ENCODE results near the gene CAPN10.

CAPN10 gene

DNA sequence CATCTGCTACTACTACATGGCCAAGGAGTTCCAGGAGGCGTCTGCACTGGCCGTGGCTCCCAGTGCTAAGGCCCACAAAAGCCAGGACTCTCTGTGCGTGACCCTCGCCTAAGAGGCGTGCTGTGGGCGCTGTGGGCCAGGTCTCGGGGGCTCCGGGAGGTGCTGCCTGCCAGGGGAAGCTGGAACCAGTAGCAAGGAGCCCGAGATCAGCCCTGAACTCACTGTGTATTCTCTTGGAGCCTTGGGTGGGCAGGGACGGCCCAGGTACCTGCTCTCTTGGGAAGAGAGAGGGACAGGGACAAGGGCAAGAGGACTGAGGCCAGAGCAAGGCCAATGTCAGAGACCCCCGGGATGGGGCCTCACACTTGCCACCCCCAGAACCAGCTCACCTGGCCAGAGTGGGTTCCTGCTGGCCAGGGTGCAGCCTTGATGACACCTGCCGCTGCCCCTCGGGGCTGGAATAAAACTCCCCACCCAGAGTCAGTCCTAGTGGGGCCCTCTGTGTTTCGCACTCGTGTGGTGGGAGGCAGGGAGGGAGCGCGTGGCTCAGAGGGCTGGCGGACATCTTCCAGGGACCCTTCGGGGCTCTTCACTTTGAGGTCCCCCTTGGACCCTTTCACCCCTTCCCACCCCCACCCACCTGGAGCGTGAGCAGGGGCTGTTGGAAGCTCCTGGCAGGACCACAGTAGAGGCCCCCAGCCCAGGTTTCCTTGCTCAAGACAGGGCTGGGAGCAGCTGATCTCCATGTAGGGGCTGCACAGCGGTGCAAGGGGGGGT, 44.4 kb downstream of the CAPN10 start:
- TF ChIP-seq JUND (IDR thresholded peaks at IDR 0.05; ENCODE audit: low read depth), result no peak
- in situ Hi-C loops (cut with HindIII; ENCODE audit: low pct_unique_long_range_greater_than_20kb, low sequenced_read_pairs), result no loop called here
- DNase-seq (ENCODE audit: low read depth in 1 of 2, low spot score in 1 of 2), result no peak

DNA sequence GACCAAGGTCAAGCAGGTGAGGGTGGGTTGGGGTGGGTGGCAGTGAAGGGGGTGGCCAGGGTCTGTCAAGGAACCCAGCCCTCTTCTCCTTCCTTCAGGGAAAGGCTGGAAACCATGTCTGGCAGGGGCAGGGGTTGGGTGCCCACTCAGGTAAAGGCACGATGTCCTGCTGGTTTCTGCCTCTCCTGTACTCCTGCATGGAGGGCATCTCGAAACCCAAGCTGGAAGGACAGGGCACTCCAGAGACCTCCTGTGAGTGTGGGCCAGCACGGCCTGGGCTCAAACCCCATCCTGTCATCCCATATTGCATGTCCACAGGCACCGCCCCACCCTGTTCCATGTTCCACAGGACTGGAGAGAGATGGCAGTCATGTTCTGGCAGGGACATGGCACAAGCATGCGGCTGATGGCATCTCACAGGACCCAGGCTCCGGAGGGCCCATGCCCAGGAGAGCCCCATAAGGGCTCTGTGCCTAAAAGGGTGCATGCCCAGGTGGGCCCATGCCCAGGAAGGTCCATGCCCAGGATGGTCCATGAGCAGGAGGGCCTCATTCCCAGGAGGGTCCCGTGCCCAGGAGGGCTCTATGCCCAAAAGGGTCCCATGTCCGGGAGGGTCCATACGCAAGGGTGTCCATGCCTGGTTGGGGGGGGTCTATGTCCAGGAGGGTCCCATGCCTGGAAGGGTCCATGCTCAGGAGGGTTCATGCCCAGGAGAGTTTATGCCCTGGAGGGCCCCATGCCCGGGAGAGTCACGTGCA, 45.2 kb downstream of the CAPN10 start:
- no peak for TF ChIP-seq JUND (IDR thresholded peaks at IDR 0.05; ENCODE audit: low read depth)
- no peak for DNase-seq (ENCODE audit: low read depth in 1 of 2, low spot score in 1 of 2)
- in situ Hi-C loops (cut with HindIII; ENCODE audit: low pct_unique_long_range_greater_than_20kb, low sequenced_read_pairs), result no loop called here

GRCh38 chr2:240632306-240632721, 45.8 kb downstream of the CAPN10 start:
- in situ Hi-C loops (cut with HindIII; ENCODE audit: low pct_unique_long_range_greater_than_20kb, low sequenced_read_pairs), result no loop called here
- TF ChIP-seq JUND (IDR thresholded peaks at IDR 0.05; ENCODE audit: low read depth), result no peak
- no peak for DNase-seq (ENCODE audit: low read depth in 1 of 2, low spot score in 1 of 2)

- in situ Hi-C loops (cut with HindIII; ENCODE audit: low pct_unique_long_range_greater_than_20kb, low sequenced_read_pairs), result no loop called here
- TF ChIP-seq JUND (IDR thresholded peaks at IDR 0.05; ENCODE audit: low read depth), result no peak
- no peak for DNase-seq (ENCODE audit: low read depth in 1 of 2, low spot score in 1 of 2)
These were observed 48.8 kb downstream of the CAPN10 start for GRCh38 chr2:240635121-240635997.

DNA sequence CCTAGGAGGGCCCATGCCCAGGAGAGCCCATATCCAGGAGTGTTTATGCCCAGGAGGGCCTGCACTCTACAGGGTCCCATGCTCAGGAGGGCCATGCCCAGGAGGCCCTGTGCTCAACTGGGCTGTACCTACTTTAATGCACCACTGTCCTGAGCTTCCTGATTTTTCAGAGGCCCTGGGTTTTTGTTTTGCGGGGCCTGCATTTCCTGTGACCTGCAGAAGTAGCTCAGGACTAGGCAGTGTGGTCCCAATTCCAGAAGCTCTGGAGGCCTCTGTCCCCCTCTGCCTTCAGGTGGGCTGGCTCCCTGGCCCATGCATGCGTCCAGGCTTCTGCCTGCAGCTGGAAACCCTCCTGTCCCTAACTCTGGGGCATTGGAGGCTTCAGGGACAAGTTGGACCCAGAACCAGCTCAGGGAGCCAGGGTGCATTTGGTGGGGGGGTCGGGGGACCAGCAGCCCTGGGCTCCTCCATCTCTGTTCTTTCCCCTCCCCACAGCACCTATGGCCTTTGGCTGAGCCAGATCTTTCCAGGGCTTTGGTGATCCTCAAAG, 49.5 kb downstream of the CAPN10 start:
- no peak for TF ChIP-seq JUND (IDR thresholded peaks at IDR 0.05; ENCODE audit: low read depth)
- in situ Hi-C loops (cut with HindIII; ENCODE audit: low pct_unique_long_range_greater_than_20kb, low sequenced_read_pairs), result no loop called here
- no peak for DNase-seq (ENCODE audit: low read depth in 1 of 2, low spot score in 1 of 2)

GRCh38 chr2:240636563-240637115, 50.1 kb downstream of the CAPN10 start:
- DNase-seq (ENCODE audit: low read depth in 1 of 2, low spot score in 1 of 2), result no peak
- no peak for TF ChIP-seq JUND (IDR thresholded peaks at IDR 0.05; ENCODE audit: low read depth)
- in situ Hi-C loops (cut with HindIII; ENCODE audit: low pct_unique_long_range_greater_than_20kb, low sequenced_read_pairs), result no loop called here

GRCh38 chr2:240637116-240637900, 50.8 kb downstream of the CAPN10 start:
- no peak for DNase-seq (ENCODE audit: low read depth in 1 of 2, low spot score in 1 of 2)
- in situ Hi-C loops (cut with HindIII; ENCODE audit: low pct_unique_long_range_greater_than_20kb, low sequenced_read_pairs), result no loop called here
- no peak for TF ChIP-seq JUND (IDR thresholded peaks at IDR 0.05; ENCODE audit: low read depth)

- DNase-seq (ENCODE audit: low read depth in 1 of 2, low spot score in 1 of 2), result no peak
- TF ChIP-seq JUND (IDR thresholded peaks at IDR 0.05; ENCODE audit: low read depth), result no peak
- in situ Hi-C loops (cut with HindIII; ENCODE audit: low pct_unique_long_range_greater_than_20kb, low sequenced_read_pairs), result no loop called here
These were observed 51.4 kb downstream of the CAPN10 start for GRCh38 chr2:240637901-240638345.

GRCh38 chr2:240638512-240639160, 52.1 kb downstream of the CAPN10 start:
- no peak for DNase-seq (ENCODE audit: low read depth in 1 of 2, low spot score in 1 of 2)
- TF ChIP-seq JUND (IDR thresholded peaks at IDR 0.05; ENCODE audit: low read depth), result no peak
- in situ Hi-C loops (cut with HindIII; ENCODE audit: low pct_unique_long_range_greater_than_20kb, low sequenced_read_pairs), result no loop called here

GRCh38 chr2:240639566-240639965, 53.0 kb downstream of the CAPN10 start:
- in situ Hi-C loops (cut with HindIII; ENCODE audit: low pct_unique_long_range_greater_than_20kb, low sequenced_read_pairs), result no loop called here
- DNase-seq (ENCODE audit: low read depth in 1 of 2, low spot score in 1 of 2), result no peak

DNA sequence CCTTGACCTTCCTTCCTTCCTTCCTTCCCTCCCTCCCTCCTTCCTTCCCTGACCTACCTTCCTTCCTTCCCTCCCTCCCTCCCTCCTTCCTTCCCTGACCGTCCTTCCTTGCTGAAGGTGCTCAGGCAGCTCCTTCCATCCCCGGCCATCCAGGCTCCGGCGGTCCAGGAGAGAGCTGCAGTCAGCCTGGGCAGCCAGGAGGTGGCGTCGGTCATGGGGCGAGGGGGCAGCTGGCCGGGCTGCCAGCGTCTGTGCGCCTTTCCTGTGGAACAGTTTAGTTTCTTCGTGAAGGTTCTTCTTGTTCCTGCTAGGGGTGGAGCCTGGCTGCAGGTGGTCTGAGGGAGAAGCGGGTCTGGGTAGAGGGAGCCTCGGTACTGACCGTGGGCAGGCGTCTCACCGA, 54.4 kb downstream of the CAPN10 start:
- DNase-seq (ENCODE audit: low read depth in 1 of 2, low spot score in 1 of 2), result peak; percentile 73
- in situ Hi-C loops (cut with HindIII; ENCODE audit: low pct_unique_long_range_greater_than_20kb, low sequenced_read_pairs), result no loop called here
- no peak for TF ChIP-seq JUND (IDR thresholded peaks at IDR 0.05; ENCODE audit: low read depth)

More at GRCh38 chr2:240639566-240639965, 53.0 kb downstream of the CAPN10 start:
- no peak for TF ChIP-seq JUND (IDR thresholded peaks at IDR 0.05; ENCODE audit: low read depth)
